ENCODE results near the gene EFCAB6.

EFCAB6 gene

GRCh38 chr22:43572710-43573109 lies 239.4 kb downstream of the EFCAB6 start:
- DNase-seq (ENCODE audit: low spot score) = no peak

GRCh38 chr22:43571181-43571580 lies 240.9 kb downstream of the EFCAB6 start:
- no peak for DNase-seq (ENCODE audit: low spot score)

GRCh38 chr22:43570531-43571165 lies 241.5 kb downstream of the EFCAB6 start:
- DNase-seq (ENCODE audit: low spot score) = no peak

- DNase-seq (ENCODE audit: low spot score) = no peak
These were observed 243.0 kb downstream of the EFCAB6 start for GRCh38 chr22:43569111-43569510.

- DNase-seq (ENCODE audit: low spot score) = no peak
These were observed 244.3 kb downstream of the EFCAB6 start for GRCh38 chr22:43567691-43568324.

GRCh38 chr22:43566561-43567332 lies 245.4 kb downstream of the EFCAB6 start:
- DNase-seq (ENCODE audit: low spot score) = no peak

- no peak for DNase-seq (ENCODE audit: low spot score)
These were observed 246.1 kb downstream of the EFCAB6 start for GRCh38 chr22:43566021-43566420.

GRCh38 chr22:43564859-43565258 lies 247.2 kb downstream of the EFCAB6 start:
- DNase-seq (ENCODE audit: low spot score) = no peak

GRCh38 chr22:43563571-43563970 lies 248.5 kb downstream of the EFCAB6 start:
- DNase-seq (ENCODE audit: low spot score) = no peak

GRCh38 chr22:43562843-43563242 lies 249.3 kb downstream of the EFCAB6 start:
- DNase-seq (ENCODE audit: low spot score) = no peak

- no peak for DNase-seq (ENCODE audit: low spot score)
These were observed 250.5 kb downstream of the EFCAB6 start for GRCh38 chr22:43561415-43562178.

- DNase-seq (ENCODE audit: low spot score) = no peak
These were observed 251.5 kb downstream of the EFCAB6 start for GRCh38 chr22:43560651-43561050.

- DNase-seq (ENCODE audit: low spot score) = no peak
These were observed 256.3 kb downstream of the EFCAB6 start for GRCh38 chr22:43555561-43556515.

GRCh38 chr22:43554694-43555365 lies 257.3 kb downstream of the EFCAB6 start:
- no peak for DNase-seq (ENCODE audit: low spot score)

- no peak for DNase-seq (ENCODE audit: low spot score)
These were observed 257.9 kb downstream of the EFCAB6 start for GRCh38 chr22:43554259-43554636.

GRCh38 chr22:43553451-43554258 lies 258.4 kb downstream of the EFCAB6 start:
- no peak for DNase-seq (ENCODE audit: low spot score)

GRCh38 chr22:43550672-43551071 lies 261.4 kb downstream of the EFCAB6 start:
- DNase-seq (ENCODE audit: low spot score) = no peak

GRCh38 chr22:43550024-43550620 lies 262.0 kb downstream of the EFCAB6 start:
- no peak for DNase-seq (ENCODE audit: low spot score)

- DNase-seq (ENCODE audit: low spot score) = no peak
These were observed 265.9 kb downstream of the EFCAB6 start for GRCh38 chr22:43546186-43546585.

GRCh38 chr22:43544289-43544673 lies 267.8 kb downstream of the EFCAB6 start:
- no peak for DNase-seq (ENCODE audit: low spot score)
